Activated CD4-positive, CD25-positive, alpha-beta regulatory T cell treated with anti-CD3 and anti-CD28 coated beads, Interleukin-2, amount 50 U/mL, for 16 hours (primary cell): ENCODE measurements around the gene IKZF2.
"Not testable (repeated sequence)": the region's sequence is repeated elsewhere in the genome, so short reads cannot be mapped to it uniquely, and the experiment has no call there.

Experiments
- DNase-seq: peaks from one replicate; pipeline ENCODE4 v3.0.0-alpha.2; 2020; ENCODE audit warnings: low read depth, low spot score

IKZF2 gene

DNA sequence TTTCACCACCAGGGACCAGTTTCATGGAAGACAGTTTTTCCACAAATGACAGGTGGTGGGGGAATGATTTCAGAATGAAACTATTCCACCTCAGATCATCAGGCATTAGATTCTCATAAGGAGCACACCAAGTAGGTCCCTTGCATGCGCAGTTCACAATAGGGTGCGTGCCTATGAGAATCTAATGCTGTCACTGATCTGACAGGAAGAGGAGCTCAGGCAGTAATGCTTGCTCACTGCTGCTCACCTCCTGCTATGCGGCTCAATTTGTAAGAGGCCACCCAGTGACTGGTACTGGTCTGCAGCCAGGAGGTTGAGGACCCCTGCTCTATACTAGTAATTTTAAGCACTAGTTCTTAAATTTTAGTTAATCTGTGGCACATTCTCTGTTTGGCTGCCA is 107.8 kb downstream of the IKZF2 start:
- DNase-seq: no peak

DNA sequence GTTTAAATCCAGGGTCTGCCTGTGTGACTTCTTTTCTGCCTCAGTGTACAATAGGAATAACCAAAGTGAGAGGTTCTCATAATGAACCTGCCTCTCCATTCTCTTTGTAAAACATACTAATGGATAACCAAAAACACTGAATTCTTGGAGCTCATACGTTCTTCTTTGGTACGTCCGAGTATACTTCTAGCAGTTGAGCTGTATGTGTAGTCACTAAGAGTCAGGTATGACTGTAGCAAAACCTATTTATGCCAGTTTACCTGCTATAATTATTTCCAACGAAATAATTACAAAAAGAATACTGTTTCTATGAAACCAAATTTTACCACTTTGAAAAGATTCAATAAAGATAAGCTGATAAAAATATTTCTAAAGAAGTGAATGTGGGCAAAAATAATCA is 109.2 kb downstream of the IKZF2 start:
- no peak for DNase-seq

- no peak for DNase-seq
Measured at GRCh38 chr2:213036836-213037235, 114.6 kb downstream of the IKZF2 start.

DNA sequence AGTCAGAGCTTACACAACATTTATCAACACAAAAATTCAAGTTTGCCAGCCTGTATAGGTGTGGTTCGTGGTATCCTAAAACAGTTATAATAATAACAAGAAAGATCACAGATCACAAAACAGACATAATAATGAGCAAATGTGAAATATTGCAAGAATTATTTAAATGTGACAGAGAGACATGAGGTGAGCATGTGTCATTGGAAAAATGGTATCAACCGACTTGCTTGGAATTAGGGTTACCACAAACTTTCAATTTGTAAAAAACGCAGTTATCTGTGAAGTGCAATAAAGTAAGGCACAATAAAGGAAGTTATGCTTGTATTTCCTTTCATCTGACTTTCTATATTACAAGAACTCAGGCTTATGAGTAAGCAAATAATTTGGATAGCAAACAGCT is 116.8 kb downstream of the IKZF2 start:
- DNase-seq: no peak

GRCh38 chr2:213032607-213033006 is 118.8 kb downstream of the IKZF2 start:
- no peak for DNase-seq

DNA sequence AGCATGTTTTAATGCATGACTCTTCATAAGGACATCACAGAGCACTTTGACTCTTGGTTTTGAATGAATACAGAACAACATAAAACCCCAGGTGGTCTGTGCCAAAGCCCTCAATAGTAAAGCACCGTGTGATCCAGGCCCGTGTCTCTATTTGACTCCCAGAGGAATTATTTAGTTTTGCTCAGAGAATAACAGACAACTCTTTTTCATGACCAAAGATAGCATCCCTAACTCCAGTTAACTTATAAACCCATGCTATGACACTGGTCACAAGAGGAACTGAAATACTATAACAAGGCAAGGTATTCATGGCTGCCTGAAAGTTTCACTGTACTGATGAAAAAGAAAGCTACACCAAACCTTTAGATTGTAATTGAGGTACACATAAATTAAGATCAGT is 128.4 kb downstream of the IKZF2 start:
- DNase-seq: no peak

DNA sequence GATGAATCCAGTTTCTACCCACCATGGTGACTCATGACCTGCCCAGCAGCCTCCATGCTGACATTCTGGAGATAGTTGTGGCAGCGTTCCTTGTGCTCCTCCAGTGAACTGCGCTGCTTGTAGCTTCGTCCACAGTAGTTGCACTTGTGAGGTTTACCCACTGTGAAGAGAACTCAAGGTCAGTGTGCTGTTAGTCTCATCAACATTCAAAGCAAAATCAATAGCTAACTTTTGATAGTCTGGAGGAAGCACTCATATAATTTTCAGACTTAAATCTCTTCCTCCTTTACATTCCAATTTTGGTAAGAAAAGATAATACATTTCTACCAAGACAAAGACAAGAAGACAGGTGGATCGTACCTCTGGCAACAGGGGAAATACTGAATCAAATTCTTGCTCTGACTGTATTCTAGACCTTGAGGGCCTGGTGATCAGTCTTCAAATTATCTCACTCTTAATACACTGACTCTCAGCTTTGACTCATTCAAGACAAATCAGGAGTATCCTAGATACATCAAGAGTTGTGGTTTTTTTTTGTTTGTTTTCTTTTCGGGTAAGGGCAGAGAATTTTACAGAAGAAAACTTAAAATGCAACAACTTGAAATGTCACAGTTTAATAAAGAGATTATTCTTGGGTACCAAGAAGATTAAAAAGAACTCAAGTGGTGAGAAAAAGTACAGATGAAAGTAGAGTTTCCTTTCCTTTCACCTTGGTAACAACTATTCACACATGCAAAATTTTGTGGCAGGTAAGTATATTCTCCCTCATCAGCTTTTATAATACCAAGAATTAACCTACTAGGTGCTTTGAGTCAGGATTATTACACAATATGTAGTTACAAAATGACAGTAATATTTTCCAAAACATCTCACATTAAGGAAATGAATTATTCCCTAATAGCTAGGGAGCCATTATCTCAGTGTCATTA is 129.2 kb downstream of the IKZF2 start:
- DNase-seq: no peak

- DNase-seq: not testable (repeated sequence)
Measured at GRCh38 chr2:213020913-213021312, 130.5 kb downstream of the IKZF2 start.

GRCh38 chr2:213020268-213020667 is 131.1 kb downstream of the IKZF2 start:
- DNase-seq: no peak

DNA sequence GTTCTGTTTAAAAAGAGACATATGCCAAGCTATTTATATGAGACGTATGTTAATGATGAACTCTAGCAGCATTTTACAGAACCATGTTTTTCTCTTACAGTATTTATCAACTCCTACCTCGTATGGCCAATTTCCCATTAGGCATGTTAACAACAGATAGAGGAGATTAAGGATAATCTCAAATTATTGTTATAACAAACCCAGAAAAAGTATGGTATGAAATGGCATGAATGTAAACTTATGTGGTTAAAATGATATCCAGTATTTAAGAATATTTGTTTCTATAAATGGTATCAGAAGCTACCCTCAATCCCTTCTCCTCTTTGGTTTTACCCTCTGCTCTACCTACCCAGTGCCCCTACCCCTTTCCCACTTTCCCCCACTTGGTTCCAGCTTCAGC is 132.0 kb downstream of the IKZF2 start:
- DNase-seq: no peak

- no peak for DNase-seq
Measured at GRCh38 chr2:213018340-213018901, 133.0 kb downstream of the IKZF2 start.

DNA sequence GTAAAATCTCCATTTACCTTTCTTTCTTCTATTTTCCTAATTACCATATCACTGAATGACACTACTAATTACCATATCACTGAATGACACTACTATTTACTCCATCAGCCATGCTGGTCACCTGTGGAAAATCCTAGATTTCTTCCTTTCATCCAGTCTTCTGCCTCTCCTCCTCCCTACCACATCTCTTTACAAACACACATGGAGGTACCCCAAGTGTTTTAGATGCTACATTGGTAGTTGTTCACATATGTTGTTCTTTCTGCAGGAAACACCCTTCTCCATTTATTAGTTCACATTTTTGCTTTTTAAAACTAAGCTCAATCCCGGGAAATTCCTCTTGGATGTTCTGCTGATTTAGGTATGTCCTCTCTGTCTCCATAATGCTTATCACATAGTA is 134.0 kb downstream of the IKZF2 start:
- no peak for DNase-seq

DNA sequence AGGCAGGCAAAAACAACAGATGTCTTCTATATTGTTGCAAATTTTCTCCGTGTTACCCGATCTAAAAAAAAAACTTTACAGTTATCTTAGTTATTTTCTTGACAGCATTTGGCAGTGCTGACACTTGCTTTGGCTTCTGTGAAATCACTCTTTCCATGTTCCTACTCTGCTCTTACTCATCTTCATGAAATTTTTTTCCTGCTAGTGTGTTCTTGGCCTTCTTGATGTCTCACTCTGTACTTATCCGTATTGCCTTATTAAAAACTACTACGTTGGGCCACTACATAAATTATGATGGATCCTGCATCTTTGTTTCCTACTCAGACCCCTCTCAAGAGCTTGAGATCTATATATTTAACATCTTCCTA is 134.4 kb downstream of the IKZF2 start:
- DNase-seq: no peak

DNA sequence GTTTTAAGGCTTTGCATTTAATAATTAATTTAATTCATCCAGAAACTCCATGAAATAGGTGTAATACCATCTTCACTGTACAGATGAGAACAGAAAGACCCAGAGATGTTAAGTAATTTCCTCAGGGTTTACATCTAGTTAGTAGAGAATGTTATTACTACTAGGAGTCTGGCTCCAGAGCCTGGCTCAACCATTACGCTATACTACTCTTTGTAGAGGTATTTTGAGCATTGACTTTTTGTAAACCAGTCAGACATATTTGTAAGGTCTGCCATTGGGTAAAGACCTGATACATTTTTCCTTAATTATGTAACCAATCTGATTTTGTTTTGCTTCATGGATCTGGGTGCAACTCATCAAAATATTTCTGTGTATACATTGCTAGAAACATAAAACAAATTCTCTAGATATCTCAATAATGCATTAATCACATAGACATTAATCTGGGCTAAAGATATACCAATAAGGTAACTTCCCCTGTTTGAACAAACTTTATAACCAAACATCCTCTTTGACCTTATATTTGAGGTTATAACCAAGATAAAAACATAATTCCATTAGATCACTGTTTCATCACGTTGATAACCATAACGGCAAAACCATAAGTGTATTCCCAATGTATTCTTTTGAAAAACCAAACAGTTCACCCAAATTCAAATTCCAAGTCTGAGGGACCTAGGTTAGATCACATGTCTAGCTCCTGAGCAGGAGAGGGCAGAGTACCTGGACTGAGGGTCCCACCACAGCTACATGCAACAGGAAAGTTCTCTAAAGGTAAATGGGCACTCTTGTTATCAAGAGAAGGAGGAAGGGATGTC is 135.0 kb downstream of the IKZF2 start:
- no peak for DNase-seq

GRCh38 chr2:213015387-213016165 is 135.8 kb downstream of the IKZF2 start:
- no peak for DNase-seq

DNA sequence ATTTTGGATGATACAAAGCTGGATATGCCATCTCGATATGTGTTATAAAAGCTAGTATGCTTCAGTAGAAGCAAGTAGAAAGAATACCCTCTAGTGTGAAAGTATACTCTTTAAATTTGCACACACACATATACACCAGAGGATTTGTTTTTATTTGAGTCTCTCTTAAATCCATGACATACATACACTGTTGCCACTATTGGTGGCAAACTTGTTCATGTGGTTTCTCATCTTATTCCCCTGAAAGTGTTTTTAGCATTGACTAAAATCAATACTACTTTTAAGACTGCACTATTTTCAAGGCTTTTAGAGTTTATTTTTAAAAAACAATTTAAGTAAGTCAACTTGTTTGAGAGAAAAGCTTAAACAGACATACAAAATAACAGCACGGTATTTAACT is 137.4 kb downstream of the IKZF2 start:
- DNase-seq: no peak

GRCh38 chr2:213011505-213011904 is 139.9 kb downstream of the IKZF2 start:
- DNase-seq: no peak

GRCh38 chr2:213010106-213010779 is 141.2 kb downstream of the IKZF2 start:
- DNase-seq: no peak

GRCh38 chr2:213007290-213007838 is 144.0 kb downstream of the IKZF2 start:
- DNase-seq: no peak

DNA sequence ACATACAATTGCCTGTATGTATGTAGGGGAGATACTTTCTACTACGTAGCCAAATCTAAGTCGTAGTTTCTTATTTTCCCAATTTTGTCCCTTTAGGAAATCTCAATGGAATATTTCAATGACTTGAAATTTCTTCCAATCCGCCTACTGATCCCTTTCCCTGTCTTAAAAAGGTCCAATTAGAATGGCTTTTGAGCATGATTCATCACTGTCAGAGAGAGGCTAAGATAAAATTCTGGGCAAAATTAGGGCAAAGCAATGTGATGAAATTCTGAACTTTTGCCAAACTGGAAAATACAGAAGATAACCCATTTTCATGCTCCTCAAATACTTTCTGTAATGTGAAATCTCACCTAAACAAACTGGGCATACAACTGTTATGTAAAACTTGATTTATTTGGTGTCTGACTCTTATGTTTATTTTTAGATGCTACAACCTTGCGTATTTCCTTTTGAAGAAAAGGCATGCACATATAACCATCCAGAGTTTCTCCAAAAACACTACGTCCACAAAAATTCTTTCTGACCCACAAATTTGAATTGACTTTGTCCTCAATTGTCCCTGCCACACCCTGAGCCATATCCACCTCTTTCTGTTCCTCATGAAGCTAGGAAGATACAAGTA is 147.1 kb downstream of the IKZF2 start:
- no peak for DNase-seq
